HG02938 (cell line): Measurements from ENCODE around the gene MYLK.
"Not testable (repeated sequence)": the region's sequence is repeated elsewhere in the genome, so short reads cannot be mapped to it uniquely, and the experiment has no call there.

ENCODE experiments used
- ATAC-seq: cut with Tn5 transposase; IDR thresholded peaks from one replicate; pipeline ENCODE4 v1.9.1; 2021; ENCODE audit warnings: mild to moderate bottlenecking, moderate library complexity; ENCODE audit not compliant: unreplicated experiment

Gene MYLK

GRCh38 chr3:123703663-123704062 is 180.5 kb downstream of the MYLK start:
- ATAC-seq = not testable (repeated sequence)

DNA sequence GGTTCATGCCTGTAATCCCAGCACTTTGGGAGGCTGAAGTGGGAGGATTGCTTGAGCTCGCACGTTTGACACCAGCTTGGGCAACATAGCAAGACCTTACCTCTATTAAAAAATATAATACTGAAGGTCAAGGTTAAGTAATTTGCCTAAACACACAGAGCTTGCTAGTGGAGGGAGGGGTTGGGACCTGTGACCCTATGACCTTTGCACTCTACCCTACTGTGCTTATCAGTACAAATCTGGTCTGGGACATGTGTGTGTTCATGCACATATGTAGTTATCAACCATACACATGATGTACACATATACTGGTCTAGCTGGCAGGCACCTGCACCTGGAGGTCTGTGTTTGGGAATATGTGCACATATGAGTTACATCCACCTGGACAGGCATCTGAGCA is 181.4 kb downstream of the MYLK start:
- no peak for ATAC-seq

DNA sequence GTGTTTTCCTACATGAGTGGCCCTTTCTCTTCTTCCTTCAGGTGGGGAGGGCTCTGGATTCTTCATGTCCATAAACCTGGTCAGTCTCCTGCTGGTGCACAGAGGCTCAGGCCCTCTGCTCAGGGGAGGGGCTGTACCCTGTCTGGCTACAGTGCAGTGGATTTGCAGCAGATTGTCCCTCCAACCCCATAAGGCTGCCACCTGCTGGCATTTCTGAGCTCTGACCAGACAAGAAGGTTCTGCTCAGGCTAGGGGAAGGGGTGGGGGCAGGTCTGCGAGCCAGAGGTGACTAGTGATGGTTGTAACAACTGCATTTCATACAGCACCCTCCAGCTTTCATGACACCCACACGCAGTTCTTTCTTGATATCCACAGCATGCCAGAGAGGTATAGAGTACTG is 182.1 kb downstream of the MYLK start:
- ATAC-seq = not testable (repeated sequence)

DNA sequence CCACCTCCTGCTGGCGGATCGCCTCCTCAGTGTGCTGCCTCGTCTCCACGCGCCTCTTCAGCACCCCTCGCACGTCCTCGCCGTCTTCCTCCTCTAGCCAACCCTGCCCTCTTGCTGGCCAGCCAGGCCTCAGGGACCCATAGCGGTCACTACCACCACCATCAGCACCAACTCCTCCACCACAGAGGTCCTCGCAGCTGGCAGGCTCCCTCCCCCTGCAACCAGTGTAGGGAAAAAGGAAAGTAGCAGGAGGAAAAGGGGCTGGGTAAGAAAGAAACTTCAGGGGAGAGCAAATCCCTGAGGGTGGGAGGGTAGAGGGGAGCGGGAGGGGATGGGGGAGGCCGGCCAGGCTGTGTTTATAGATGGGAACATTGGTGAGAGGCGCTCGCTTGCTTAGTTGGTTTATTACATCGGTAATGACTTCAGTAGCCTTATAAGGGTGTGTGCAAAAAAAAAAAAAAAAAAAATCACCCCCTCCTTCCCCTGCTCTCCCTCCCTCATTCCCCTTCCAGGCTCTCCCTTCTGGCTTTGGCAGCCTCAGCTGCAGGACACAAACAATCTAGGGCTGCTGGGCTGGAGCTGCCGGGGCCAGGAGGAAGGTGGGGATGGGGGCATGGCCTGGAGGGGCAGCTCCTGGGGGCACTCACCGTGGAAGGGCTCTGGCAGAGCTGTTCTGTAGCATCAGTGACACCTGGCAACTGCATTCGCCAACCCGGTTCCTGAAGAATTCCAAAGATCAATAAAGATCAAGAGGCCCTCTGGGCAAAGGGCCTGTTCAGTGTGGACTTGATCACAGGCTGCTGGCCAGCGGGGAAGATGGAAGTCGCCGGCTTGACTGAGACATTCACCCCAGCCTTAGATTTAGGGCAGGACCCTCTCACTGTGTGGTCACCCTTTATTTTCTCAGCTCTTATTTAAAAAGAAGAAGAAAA is 183.1 kb downstream of the MYLK start:
- ATAC-seq = no peak

GRCh38 chr3:123698813-123699212 is 185.3 kb downstream of the MYLK start:
- ATAC-seq = no peak

DNA sequence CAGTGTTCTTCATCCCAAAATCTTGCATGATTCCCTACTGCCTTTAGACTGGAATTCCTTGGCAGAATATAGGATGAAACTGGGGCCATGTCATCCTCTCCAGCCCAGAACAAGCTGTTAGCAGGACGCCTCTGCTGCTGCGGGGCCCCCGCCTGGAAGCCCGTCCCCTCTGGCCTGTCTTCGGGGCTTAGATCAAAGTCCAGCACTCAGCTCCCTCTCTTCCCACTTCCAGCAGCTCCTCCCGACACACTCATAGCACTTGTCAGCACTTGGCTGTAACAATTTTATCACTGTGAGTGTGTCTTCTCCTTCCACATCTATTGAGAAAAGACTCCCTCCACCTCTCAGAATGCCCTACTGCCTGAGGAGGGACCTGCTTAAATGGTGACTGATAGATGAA is 187.3 kb downstream of the MYLK start:
- no peak for ATAC-seq

GRCh38 chr3:123695731-123696640 is 188.1 kb downstream of the MYLK start:
- no peak for ATAC-seq

GRCh38 chr3:123695152-123695551 is 189.0 kb downstream of the MYLK start:
- ATAC-seq = no peak

DNA sequence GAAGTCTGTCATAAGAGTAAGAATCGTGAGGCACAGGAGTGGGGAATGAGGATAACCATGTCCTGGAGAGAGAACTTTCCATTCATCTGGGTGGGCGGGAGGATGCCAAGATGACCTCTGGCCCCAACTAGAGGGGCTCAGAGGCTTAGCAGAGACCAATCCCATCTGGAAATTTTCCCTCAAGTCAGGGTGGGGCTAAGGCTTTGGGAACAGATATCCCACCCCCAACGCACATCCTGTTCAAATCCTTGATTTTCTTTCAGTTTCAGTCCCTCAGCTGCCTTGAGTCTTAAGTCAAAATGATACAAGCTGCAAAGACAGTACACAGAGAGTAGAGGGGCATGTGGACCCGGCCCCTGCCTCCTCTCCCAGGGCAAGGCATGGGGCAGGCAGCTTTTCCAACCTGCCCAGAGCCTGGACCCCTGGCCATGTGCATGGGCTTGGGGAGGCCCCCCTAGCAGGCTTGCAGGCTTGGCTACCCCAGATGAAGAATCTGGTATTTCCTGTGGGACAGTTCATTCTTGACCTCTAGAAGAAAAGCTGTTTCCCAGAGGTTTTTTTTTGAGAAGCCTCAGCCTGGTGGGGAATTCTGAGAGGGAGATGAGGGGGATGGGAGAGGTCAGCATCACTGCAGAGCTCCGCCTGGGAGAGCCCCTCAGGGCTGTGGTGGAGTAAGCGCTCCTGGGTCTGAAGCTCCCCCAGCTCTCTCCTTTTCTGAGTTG is 189.6 kb downstream of the MYLK start:
- no peak for ATAC-seq

- ATAC-seq = no peak
Measured at GRCh38 chr3:123693584-123694190, 190.4 kb downstream of the MYLK start.

GRCh38 chr3:123692671-123693070 is 191.5 kb downstream of the MYLK start:
- no peak for ATAC-seq

GRCh38 chr3:123692041-123692440 is 192.1 kb downstream of the MYLK start:
- no peak for ATAC-seq

DNA sequence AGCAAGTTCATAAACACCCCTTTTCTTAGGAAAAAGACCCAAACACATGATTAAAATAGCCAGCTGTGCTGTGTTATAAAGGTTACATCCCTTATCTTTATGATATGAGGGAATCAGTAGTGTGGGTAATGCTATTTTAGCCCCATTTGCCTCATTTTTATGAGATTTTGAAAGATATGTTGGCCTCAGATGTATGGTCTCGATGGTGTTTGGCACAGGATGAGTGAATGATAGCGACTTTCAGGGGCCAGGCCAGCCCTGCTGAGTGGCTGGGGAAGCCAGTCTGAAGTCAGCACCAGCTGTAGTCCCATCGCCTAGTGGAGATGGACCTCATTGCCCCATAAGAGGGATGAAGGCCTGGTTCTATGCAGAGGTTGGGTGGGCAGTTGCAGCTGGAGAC is 194.3 kb downstream of the MYLK start:
- ATAC-seq = no peak

DNA sequence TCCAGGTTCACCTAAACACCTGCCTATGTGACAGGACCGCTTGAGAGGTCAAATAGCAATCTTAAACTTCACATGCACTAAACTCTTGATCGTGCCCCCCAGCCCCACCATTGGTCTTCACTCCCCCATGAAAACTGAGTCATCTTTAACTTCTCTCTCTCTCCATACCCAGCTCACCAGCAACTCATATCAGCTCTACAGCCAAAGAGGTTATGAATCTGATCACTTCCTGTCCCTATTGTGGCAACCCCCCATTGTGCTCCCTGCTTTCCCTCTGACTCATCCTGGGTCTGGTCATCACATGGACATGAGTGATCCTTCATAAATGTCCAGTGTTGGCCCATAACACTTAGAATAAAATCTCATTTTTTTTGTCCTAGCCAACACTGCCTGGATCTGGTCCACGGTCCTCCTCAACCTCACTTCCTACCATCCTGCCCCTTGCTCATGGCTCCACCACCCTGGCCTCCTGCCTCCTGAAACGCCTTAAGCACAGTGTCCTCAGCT is 195.8 kb downstream of the MYLK start:
- no peak for ATAC-seq

GRCh38 chr3:123687286-123687685 is 196.8 kb downstream of the MYLK start:
- no peak for ATAC-seq

DNA sequence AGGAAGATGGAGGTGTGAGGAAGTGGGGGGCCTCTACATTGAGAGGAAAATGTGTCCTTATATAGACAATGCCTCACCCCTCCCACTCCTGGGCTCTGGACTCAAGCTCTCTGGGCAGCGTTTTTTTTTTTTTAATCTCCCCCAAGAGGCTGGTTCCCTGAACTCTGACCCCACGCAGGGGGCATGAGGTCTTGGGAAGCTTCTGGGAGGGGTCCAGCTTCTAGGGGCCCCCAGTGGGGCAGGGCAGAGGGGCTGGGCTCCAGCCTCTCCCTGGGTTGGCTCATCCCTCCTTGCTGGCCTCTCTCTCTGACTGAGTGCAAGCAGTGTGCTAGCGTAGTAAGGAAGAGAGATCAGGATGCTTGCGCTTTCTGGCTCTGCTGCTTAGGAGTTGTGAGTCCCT is 197.9 kb downstream of the MYLK start:
- no peak for ATAC-seq

DNA sequence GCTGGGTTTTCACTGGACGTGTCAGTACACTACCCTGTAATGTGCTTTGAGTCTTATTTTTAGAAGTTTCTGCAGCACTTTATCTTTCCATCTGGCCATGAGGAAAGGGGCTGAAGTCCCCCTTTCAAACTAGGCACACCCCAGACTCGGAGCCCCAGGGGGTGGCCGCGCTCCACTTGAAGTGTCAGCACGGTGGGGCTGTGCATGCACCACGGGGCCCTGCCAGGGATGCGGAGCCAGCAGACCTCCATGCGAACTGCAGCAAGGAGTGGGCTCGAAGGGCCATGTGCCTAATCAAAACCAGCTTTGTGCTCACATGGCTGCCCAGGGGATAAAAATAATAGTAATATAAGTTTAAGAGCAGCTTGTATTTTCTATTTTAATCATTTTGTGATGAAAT is 198.4 kb downstream of the MYLK start:
- ATAC-seq = no peak

GRCh38 chr3:123684636-123685035 is 199.5 kb downstream of the MYLK start:
- no peak for ATAC-seq

DNA sequence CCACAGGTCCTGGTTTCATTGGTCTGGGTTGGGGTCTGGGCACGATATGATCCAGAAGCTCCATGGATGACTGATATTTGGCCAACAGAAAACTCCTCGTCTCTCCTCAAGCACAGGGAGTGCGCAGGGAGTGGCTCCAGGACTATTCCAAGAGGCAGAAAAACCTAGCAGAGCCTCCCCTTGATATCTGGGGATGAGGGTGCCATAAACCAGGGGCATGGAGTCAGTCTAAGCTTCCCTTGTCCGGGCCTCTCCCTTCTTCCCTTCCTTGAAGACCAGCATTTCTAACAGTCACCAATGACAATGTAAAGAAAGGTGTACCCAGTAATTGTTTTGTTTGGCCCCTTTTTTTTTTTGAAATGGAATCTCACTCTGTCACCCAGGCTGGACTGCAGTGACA is 199.9 kb downstream of the MYLK start:
- ATAC-seq = no peak

DNA sequence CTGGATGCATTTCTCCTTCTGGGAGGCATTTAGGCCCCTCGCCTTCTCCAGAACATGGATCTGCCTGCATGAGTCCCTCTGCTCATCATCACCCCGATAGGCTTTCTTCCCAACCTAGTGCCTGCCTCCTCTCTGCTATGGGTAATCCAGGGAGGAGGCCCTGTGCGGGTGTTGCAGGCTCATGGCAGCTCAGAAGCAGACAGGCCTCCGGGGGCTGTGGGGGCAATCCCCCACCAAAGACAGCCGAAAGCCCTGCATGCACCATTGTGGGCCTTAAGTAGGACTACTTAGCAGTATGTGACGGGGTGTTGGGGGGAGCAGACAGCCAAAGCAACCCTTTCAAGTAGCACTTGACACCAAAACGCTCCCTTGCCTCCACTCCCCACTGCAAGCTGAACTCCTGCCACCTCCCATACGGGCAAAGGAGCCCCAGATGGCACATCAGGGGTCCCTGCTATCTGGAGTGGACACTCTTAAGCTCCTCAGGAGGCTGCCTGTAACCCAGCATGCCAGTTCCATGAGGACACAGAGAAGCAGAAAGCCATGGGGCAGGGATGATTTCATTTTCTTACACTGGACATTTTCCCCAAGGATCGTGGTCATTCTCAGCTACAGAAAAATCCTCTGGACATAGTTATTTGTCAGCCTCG is 200.5 kb downstream of the MYLK start:
- ATAC-seq = no peak
